NOMO-1 (cell line): ENCODE data around the gene GAL3ST1.
"Not testable (repeated sequence)": the region's sequence is repeated elsewhere in the genome, so short reads cannot be mapped to it uniquely, and the experiment has no call there.

ENCODE experiments used
- DNase-seq, 2 experiments: peaks; one replicate each; lab custom pipeline; 2025; ENCODE audit not compliant: unreplicated experiment in 2 of 2; lab: John Stamatoyannopoulos, UW

Gene GAL3ST1, protein sequence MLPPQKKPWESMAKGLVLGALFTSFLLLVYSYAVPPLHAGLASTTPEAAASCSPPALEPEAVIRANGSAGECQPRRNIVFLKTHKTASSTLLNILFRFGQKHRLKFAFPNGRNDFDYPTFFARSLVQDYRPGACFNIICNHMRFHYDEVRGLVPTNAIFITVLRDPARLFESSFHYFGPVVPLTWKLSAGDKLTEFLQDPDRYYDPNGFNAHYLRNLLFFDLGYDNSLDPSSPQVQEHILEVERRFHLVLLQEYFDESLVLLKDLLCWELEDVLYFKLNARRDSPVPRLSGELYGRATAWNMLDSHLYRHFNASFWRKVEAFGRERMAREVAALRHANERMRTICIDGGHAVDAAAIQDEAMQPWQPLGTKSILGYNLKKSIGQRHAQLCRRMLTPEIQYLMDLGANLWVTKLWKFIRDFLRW

DNA sequence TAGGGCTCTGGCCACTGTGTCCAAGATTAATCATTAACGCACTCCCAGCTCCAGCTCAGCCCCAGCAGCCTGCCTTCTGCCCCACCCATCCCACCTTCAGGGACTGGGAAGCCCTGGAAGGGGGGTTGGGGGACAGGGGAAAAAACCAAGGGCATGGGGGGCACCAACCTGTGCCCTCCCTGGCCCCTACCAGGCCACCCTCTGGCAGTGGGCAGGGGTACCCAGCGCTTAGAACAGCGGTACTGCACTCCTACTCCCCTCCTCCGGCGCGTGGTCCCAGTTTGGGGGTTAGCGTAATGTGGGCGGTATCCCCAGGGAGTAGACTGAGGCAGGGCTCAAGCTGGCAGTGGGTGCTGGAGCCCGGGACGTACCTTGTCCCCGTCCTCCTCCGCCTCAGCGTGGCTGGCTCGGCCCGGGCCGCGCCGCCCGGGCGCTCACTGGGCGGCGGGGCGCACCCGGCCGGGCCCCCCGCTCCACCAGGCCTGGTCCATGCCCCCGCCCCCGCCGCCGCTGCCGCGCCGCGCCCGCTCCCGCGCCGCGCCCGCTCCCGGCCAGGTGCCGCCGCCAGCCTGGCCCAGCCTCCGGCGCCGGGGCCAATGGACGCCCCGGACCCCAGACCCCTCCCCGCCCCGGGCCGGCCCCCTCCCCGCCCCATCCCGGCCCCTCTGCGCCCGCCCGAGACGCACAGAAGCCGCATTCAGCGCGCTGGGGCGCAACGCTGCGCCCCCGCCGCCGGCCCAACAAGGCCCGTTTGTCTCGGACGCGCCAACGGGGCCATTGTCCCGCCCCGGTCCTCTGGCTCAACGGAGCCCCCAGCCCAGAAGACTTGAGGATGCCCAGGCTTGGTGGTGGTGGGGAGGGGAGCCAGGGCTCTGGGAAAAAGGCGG is at the start of gene GAL3ST1:
TSS of gene GAL3ST1 (minus strand) at position 571 of the 887 bp plus-strand sequence. CDS start 17,273 bp downstream, outside the sequence.
- DNase-seq: no peak

DNA sequence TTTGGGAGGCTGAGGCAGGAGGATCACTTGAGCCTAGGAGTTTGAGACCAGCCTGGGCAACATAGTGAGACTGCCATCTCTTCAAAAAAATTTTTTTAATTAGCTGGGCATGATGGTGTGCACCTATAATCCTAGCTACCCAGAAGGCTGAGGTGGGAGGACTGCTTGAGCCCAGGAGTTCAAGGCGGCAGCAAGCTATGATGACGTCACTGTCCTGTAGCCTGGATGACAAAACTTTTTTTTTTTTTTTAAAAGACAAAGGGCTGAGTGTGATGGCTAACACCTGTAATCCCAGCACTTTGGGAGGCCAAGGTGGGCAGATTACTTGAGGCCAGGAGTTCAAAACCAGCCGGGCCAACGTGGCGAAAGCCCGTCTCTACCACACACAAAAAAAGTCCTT is 45.4 kb upstream of the GAL3ST1 start:
- not testable (repeated sequence) for DNase-seq

DNA sequence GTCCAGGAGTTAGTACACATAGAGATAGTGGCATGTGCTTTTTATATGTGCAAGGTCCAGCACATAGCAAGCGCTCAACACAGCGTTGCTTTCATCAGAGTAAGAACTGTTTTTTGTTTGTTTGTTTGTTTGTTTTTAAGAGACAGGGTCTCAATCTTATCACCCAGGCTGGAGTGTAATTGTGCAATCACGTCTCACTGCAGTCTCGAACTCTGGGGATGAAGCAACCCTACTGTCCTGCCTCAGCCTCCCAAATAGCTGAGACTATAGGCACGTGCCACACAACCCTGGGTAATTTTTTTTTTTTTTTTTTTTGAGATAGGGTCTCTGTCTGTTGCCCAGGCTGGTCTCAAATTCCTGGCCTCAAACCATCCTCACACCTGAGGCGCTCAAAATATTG is 43.4 kb upstream of the GAL3ST1 start:
- no peak for DNase-seq

DNA sequence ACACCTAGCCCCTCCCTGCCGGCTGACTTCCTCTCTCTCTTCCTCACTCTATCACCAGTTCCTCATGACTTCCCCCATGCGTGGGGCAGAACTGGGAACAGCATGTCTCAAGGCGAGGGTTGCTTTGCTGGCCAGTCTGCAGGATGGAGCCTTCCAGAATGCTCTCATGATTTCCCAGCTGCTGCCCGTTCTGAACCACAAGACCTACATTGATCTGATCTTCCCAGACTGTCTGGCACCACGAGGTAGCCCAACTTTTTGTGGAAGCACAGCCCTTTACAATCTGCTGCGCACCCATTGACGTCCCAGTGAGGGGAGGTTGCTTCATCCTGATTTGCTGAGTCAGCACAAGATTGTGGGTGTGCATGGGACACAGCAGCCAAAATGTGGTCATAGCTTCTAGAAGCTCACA is 41.1 kb upstream of the GAL3ST1 start:
- no peak for DNase-seq

DNA sequence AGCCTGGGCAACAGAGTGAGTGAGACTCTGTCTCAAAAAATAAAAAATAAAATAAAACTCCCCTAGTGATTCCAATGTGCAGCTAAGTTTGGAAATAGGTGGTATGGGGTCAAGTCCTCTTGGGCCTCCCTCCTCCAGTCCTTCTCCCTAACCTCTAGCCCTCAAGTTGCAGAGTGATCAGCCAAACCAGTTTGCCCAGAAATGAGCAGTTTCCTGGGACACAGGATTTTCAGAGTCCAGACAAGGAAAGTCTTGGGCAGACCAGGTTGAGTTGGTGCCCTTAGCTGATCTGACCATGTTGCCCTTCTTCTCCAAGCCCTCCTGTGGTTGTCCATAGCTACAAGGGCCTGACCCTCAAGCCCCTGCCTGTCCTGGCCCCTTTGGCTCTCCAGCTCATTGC is 40.4 kb upstream of the GAL3ST1 start:
- DNase-seq: no peak

DNA sequence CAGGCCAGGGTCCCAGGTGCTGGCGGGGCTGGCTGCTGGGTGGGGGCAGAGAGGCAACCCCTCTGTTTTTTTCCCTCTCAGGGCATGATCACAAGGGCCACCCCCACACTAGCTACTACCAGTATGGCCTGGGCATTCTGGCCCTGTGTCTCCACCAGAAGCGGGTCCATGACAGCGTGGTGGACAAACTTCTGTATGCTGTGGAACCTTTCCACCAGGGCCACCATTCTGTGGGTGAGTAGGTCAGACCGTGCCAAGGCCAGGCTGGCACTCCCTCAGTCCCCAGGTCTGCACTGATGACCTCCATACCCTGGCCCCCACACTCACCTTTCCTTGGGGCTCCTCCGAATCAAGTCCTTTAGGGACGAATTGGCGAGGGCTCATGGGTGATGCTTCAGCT is 39.8 kb upstream of the GAL3ST1 start:
- DNase-seq: no peak

DNA sequence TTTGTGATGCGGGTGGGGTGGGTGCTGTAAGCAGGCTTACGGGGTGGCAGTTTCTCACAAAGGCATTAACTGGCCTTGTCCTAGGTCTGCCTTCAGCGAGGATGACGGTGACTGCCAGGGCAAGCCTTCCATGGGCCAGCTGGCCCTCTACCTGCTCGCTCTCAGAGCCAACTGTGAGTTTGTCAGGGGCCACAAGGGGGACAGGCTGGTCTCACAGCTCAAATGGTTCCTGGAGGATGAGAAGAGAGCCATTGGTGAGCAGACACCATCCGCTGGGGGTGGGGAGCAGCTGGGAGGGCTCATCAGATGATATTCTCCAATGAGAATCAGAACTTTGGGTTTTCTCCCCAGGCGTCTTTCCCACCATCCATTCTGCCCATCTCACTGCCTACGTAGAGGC is 38.3 kb upstream of the GAL3ST1 start:
- no peak for DNase-seq

DNA sequence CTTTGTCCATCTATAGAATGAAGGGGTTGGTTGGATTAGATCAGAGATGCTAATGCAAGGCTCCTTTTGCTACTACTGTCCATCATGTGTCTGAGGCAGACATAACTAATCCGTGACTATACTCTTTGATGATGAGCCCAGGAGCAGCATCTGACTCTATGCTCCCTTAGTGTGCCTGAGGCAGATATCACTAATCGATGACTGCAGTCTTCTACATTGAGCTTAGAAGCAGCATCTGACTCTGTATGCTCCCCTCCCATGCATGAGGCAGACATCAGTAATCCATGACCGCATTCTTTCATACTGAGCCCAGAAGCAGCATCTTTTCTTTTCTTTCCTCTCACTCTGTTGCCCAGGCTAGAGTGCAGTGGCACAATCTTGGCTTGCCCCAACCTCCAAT is 36.7 kb upstream of the GAL3ST1 start:
- DNase-seq: no peak

DNA sequence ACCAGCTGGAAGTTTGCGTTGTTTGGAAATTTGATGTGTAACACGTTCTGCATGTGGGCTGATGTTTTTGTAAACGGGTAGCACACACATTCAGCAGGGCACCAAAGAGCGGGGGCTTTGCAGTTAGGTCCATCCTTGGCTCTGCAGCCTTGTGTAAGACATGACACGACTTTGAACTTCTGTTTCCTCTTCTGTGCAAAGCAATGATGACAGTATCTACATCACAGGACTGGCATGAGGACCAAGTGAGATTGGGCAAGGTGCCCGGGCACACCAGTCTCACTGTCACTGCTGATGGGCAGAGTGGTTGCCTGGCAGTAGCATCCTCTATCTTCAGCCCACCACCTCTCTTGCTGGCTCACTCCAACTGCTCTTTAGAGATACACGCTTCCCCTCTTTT is 35.8 kb upstream of the GAL3ST1 start:
- DNase-seq: peak; percentile 5 to 23

DNA sequence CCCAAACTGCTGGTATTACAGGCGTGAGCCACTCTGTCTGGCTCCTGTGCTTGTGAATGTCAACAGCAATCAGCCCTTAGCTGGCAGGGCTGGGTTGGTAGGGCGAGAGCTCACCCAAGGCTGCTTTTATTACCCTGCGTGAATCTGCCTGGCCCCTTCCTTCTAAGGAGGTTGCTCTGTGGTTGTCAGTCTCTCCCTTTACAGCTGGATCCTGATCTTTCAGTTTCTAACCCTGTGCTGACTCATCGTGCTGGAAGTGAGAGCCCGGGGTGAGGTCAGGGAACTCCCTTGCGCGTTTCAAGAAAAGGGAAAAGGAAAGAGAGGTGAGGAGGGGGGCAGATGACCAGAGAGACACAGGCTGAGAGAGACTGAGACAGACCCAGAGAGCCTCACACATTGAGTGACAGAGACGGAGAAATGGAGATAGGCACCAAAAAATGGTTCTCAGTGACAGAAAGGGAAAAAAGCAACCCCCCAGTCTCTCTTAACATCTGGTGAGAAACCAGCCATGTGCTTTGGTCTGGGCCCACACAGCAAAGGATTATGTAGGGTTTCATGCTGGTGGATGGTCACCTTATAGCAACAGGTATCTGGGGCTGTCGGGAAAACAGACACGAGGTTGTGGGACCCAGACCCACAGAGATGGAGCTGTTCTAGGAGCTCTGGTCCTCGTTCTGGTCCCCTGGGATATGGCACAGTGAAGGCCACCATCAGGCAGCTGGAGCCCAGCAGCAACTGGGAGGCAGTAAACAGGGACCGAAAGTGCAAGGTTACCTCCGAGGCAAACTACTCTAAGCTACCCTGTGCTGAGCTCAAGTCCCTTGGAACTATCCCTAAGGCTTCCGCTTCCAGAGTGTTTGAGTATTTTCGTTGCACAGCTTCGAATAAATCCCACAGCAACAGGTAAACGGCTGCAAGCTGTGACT is 35.1 kb upstream of the GAL3ST1 start:
- DNase-seq: peak; percentile 77 to 89

DNA sequence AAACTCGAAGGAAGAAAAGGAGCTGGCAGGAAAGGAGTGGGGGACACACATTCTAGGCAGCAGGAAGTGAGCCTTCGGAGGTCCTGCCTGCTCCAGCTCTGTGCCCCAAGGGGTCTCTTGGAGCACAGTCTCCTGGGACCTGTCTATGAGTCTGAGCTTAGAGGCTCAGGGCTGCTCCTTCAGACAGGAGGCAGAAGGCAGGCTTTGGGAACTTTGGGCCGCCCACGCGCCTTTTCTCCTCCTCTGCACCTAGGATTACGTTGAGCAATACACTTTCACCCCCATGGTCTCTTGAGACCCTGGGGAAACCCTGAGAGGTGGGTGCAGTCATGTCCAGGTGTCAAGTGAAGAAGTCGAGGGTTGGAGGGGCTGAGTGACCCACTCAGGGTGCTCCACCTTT is 33.5 kb upstream of the GAL3ST1 start:
- DNase-seq: no peak

DNA sequence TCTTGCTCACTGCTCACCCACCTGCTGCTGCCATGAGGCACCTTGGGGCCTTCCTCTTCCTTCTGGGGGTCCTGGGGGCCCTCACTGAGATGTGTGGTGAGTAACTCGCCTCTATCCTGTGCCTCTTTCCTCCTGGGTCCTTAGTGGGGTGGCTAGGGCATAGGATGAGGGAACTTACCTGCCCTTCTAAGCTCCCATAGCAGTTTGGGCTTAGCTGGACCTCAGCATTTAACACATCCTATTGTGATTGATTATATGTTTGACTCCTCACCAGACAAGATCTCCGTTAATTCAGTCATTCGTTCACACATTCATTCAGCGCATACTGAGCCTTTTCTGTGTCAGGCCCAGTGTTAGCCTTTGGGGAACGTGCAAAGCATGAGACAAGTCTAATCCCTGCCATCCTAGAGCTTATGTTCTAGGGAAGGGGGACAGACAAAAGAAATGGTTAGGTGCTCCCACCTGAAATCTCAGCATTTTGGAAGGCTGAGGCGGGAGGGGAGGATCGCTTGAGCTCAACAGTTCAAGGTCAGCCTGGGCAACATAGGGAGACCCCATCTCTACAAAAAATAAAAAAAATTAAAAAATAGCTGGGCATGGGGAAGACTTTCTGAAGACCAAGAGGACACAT is 33.0 kb upstream of the GAL3ST1 start:
- no peak for DNase-seq

DNA sequence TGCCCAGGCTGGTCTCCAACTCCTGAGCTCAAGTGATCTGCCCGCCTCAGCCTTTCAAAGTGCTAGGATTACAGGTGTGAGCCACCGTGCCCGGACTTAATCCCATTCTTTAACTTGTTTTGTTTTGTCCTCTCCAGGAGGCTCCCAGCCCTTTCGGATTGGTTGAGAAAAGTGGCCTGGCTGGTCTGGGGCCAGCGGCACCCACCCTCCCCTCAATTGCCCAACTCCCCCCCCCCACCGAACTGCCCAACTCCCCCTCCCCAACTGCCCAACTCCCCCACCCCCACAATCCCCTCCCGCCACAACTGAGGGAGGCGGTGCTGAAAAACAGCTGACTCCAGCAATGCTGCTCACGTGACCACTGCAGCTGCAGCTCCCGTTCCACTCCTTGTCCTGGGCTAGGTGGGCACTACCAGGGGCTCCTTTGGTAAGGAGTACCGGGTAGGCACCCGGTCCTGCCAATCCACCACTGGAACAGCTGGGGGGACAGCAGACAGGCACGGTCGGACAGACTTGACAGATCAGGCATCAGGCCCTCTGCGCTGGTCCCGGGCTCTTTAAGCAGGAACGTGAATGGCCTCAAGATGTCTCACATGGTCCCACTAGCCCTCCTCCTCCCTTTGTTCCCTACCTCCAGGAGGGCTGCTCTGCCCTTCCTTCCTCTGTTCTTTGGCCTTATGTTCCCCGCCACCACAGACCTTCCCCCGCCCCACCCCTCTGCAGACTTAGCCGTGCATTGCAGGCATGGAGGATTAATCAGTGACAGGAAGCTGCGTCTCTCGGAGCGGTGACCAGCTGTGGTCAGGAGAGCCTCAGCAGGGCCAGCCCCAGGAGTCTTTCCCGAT is 32.2 kb upstream of the GAL3ST1 start, which contains the start of gene TCN2:
TSS of gene TCN2 (plus strand) at position 720 of the 845 bp plus-strand sequence. CDS start 158 bp downstream, outside the sequence.
- peak; percentile 48 to 52 for DNase-seq

DNA sequence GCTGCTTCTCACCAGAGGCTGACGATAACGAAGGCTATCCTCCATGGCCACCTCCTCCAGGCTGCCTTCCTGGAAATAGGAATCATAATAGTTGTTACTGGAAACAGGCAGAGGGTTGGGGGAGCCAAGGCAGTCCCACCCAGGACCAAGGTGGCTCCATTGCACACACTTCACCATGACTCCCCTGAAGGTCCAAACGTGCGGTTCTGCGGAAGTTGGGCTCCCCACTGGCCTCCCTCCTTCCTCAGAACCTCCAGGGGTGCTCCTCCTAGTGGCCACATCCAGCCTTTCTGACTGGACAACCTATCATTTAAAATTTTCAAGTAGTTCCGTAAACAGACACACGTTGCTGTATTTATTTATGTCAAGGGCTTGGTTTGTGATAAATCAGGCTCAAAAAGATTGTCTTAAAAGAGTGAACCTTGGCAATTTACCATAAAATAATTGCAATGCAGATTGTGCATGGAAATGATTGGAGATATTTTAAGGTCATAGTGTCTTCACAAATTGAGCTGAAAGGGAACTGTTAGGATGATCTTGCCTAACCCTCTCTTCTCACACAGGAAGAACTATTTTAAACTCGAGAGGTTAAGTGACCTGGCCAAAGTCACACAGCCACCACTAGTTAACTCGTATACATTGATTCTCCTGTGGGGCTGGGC is 31.1 kb upstream of the GAL3ST1 start:
- DNase-seq: peak; percentile 46 to 71

DNA sequence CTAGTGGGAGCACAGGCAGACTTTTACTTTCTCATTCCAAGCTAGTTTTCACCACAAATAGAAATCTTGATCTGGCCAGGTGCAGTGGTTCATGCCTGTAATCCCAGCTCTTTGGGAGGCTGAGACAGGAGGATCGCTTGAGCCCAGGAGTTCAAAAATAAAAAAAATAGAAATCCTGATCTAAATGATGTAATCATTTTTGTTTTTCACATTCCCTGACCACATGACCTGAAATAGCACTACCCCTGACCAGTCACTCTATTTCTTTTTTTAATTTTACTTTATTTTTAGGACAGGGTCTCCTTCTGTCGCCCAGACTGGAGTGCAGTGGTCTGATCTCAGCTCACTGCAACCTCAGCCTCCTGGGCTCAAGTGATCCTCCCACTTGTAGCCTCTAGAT is 30.3 kb upstream of the GAL3ST1 start:
- no peak for DNase-seq

DNA sequence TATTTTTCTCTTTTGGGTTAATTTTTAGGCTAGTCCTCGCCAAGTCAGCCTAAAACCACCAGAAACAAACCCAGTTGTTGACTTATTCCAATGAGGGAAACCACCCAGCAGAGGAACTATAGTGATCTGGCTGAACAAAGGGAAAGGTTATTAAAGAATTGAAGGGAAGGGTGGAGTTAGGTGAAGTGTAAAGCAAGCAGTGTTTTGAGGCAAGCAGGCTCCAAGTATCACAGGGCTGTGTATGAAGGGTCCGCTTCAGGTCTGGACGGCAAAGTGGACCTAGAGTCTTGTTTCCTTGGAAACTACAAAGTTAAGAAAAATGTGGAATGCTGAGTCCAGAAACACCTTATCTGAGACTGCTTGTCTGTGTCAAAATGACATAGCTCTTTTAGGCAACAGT is 29.3 kb upstream of the GAL3ST1 start:
- no peak for DNase-seq

DNA sequence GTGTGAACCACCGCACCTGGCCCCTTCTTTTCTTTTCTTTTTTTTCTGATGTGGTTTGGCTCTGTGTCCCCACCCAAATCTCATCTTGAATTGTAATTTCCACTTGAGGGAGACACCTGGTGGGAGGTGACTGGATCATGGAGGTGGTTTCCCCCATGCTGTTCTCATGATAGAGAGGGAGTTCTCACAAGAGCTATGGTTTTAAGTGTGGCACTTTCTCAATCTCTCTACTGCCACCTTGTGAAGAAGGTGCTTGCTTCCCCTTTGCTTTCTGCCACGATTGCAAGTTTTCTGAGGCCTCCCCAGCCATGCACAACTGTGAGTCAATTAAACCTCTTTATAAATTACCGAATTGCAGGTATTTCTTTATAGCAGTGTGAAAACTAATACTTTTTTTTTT is 27.6 kb upstream of the GAL3ST1 start:
- DNase-seq: peak; percentile 5 to 49

DNA sequence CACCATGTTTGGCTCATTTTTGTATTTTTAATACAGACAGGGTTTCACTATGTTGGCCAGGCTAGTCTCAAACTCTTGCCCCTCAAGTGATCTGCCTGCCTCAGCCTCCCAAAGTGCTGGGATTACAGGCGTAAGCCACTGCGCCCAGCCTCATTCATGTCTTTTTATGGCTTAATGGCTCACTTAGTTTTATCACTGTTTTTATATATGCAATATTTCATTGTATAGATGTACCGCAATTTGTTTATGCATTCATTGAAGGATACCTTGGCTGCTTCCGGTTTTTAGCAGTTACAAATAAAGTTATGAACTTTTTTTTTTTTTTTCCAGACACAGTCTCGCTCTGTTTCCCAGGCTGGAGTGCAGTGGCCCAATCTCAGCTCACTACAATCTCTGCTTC is 27.0 kb upstream of the GAL3ST1 start:
- DNase-seq: no peak

DNA sequence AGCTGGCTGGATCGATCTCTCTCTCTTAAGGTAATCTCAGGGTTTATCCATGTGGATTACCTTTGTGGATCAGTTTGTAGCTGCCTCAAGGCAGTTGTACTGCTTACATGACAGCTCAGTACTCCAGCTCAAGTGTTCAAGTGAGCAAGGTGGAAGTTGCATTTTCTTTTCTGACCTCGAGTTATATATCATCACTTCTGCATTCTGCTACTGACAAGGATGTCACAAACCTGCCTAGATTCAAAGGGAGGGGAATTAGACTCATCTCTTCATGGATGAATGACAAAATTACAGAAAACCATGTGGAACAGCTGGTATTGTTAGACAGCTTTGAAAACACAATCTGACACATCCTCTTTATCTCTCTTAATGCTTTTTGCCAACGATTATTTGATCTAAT is 26.5 kb upstream of the GAL3ST1 start:
- DNase-seq: peak; percentile 4 to 65
